Stomach smooth muscle (tissue), 2 donors: ENCODE data around the gene AGAP9.
"Not testable (repeated sequence)": the region's sequence is repeated elsewhere in the genome, so short reads cannot be mapped to it uniquely, and the experiment has no call there.

Source experiments
- H3K27ac ChIP-seq: one replicate; pipeline ENCODE4 v1.7.0; 2013; ENCODE audit warnings: mild to moderate bottlenecking, low read length, inconsistent platforms
- H3K27me3 ChIP-seq, 2 donors: one replicate each; pipeline ENCODE4 v1.7.0; 2013; ENCODE audit warnings: low read length in 2 of 2; ENCODE audit not compliant: insufficient read depth in 2 of 2, control insufficient read depth in 1 of 2
- H3K36me3 ChIP-seq, 2 donors: one replicate each; pipeline ENCODE4 v1.7.0; 2013; ENCODE audit warnings: low read length in 2 of 2; ENCODE audit not compliant: control insufficient read depth in 2 of 2, insufficient read depth in 2 of 2
- H3K4me1 ChIP-seq: one replicate; pipeline ENCODE4 v1.7.0; 2013; ENCODE audit warnings: low read length; ENCODE audit not compliant: control insufficient read depth, insufficient read depth
- H3K4me3 ChIP-seq, 2 donors: one replicate each; pipeline ENCODE4 v1.7.0; 2013; ENCODE audit warnings: low read length in 2 of 2
- H3K9ac ChIP-seq, 2 donors: one replicate each; pipeline ENCODE4 v1.7.0; 2013; ENCODE audit warnings: low read length in 2 of 2, mild to moderate bottlenecking in 1 of 2
- H3K9me3 ChIP-seq, 2 donors: one replicate each; pipeline ENCODE4 v1.7.0; 2013; ENCODE audit warnings: low read length in 2 of 2; ENCODE audit not compliant: control insufficient read depth in 2 of 2
- donor health status: healthy.
- donor health status: Pancreatic carcinoma.

AGAP9 gene

DNA sequence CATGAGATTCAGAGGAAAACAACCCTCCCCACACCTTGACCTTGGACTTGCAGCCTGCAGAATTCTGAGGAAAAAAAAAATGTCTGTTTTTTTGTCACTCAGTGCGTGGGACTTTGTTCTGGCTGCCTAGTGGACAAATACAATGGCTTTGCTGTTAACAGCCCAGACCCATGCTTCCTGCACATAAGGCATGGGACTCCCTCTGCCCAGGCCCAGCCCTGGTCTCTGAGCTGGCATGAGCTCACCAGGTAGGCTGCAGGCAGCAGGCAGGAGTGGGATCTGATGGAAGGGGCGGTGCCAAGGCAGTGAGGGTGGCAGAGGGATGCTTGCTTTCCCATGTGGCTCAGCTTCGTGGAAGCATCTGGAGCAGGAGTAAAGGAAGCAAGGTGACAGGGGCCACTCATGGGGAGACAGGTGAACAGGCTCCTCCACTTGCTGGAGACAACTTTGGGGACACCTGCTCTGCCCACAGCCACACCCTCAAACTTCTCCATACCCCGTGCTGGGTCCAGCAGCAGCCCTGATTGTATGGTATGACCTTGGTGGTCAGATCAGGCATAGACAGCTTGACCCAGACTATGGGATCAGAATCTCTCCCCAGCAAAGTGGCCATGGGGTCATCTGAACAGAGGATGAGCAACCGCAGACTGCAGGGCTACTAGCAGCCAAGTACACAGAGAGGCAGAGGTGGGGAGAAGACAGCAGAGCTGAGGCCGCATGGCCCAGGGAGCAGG lies 66.5 kb downstream of the AGAP9 start:
- H3K4me3 ChIP-seq: no peak overlapping the region
- no peaks in the 10 kb centered on the region for H3K36me3 ChIP-seq
- no peaks in the 10 kb centered on the region for H3K4me1 ChIP-seq
- no peaks in the 10 kb centered on the region for H3K9me3 ChIP-seq
- no peak overlapping the region for H3K9ac ChIP-seq
- no peaks in the 10 kb centered on the region for H3K27me3 ChIP-seq
- H3K27ac ChIP-seq: no peak overlapping the region

DNA sequence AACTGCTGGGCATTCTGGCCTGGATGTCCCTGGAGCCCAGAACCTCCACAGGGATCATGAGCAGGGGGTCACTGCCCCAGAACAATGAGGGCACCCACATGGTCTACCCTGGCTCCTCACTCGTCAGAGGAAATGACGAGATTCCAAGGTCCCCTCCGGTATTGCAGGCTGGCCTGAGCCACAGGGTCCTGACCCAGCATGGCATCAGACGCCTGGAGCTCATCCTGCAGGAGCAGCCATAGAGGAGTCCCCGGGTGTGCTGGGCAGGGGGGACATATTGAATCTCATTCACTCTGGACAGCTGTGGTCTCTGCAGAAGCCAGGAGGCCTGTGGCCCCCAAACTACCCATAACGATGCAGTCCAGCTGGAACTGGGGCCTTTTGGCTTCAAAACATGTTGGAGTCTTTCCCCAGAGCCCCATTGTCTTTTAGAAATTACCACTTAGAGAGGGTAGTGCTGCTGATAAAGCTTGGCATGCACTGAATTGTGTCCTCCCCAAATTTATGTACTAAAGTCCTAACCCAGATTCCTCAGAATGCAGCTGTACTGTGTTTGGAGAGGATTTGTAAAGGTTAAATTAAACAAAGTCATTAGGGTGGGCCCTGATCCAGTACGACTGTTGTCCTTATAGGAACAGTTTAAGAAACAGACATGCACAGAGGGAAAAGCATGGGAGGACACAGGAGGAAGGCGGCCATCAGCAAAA lies 67.2 kb downstream of the AGAP9 start:
- Histone ChIP-seq H3K27me3 (no peaks in the 10 kb centered on the region), H3K4me1 (no peaks in the 10 kb centered on the region)

DNA sequence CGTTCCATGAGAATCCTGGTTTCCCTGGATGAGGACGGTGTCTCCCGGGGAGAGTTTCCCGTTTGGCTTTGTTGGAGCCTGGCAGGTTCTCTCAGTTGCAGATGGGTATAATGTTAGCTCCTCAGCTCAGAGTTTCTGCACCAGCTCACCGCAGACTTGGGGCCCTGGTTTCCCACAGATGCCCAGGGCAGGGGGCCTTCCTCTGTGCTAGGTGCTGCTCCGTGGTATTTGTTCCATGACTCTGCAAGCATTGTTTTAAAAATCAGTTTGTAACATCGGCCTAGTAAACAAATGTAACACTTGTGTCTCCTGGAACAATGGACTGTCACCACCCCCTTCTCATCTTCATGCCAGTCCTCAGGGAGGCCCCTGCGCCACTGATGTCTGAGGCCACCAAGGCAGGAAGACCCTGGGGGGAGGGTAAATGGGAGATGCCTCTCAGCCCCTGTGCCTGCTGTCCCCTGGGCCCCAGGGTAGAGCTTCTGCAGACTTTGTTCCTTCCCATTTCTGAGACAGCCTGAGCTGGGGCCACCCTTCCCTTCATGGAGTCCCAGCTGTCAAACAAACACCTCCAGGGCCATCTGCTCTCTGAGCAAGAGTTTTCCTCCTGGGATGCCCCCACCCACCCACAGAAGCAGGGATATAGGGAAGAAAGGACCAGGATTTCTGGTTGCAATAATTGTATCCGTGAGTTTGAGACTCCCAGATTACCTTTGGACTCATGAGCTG lies 67.9 kb downstream of the AGAP9 start:
- not testable (repeated sequence) for H3K9me3 ChIP-seq, H3K27me3 ChIP-seq, H3K4me3 ChIP-seq, H3K4me1 ChIP-seq, H3K27ac ChIP-seq, H3K36me3 ChIP-seq, H3K9ac ChIP-seq

More for the DNA sequence above, 67.2 kb downstream of the AGAP9 start:
- no peak overlapping the region for H3K27ac ChIP-seq
- no peaks in the 10 kb centered on the region for H3K36me3 ChIP-seq
- H3K4me3 ChIP-seq: no peak overlapping the region
- no peak overlapping the region for H3K9ac ChIP-seq
- H3K9me3 ChIP-seq: no peaks in the 10 kb centered on the region

DNA sequence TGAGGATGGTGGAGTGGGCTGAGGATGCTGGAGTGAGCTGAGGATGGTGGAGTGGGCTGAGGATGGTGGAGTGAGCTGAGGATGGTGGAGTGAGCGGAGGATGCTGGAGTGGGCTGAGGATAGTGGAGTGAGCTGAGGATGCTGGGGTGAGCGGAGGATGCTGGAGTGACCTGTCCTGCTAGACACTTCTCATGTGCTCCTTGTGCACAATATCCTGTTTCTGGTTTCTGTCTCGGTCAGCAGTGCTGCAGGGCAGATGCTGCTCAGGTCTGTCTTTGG lies 68.7 kb downstream of the AGAP9 start:
- no peaks in the 10 kb centered on the region for H3K9me3 ChIP-seq
- no peak overlapping the region for H3K9ac ChIP-seq
- H3K27ac ChIP-seq: no peak overlapping the region
- H3K4me1 ChIP-seq: no peaks in the 10 kb centered on the region
- H3K27me3 ChIP-seq: no peaks in the 10 kb centered on the region
- H3K36me3 ChIP-seq: no peaks in the 10 kb centered on the region
- H3K4me3 ChIP-seq: no peak overlapping the region

DNA sequence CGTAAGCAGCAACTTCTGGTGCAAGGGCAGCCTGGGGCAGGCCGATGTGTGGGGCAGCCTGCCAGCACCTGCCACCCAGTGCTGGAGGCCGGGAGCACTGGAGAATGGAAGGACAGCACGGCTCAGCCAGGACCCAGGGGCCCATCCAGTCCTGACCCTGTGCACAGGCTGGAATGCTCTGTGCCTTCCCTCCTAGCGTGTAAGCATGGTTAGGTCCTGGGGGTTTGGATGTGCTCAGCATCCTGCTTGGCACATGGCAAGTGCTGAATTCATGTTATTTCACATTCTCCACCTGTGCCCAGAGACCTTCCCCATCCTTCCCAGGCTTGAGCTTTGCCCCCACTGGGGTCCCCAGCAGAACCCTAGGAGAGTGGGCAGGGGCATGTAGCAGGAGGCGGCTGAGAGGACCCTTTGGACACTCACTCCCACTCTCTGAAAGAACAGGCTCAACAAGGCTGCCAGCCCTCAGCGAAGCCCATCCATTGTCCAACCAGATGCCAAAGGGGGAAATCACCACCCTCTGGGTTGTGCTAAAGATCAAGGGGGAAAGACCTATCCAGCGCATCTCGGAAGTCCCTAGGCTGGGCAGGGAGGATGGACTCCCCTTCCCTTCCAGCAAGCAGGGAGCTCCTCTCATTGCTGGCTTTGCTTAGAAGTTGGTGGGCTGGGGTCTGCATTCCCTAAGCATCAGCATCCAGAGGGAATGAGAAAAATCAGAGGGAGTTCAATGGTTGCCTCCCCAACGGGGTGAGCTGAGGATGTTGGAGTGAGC lies 69.2 kb downstream of the AGAP9 start:
- Histone ChIP-seq H3K9ac (no peak overlapping the region), H3K9me3 (no peaks in the 10 kb centered on the region), H3K4me3 (no peak overlapping the region), H3K27ac (no peak overlapping the region), H3K4me1 (no peaks in the 10 kb centered on the region), H3K36me3 (no peaks in the 10 kb centered on the region), H3K27me3 (no peaks in the 10 kb centered on the region)

DNA sequence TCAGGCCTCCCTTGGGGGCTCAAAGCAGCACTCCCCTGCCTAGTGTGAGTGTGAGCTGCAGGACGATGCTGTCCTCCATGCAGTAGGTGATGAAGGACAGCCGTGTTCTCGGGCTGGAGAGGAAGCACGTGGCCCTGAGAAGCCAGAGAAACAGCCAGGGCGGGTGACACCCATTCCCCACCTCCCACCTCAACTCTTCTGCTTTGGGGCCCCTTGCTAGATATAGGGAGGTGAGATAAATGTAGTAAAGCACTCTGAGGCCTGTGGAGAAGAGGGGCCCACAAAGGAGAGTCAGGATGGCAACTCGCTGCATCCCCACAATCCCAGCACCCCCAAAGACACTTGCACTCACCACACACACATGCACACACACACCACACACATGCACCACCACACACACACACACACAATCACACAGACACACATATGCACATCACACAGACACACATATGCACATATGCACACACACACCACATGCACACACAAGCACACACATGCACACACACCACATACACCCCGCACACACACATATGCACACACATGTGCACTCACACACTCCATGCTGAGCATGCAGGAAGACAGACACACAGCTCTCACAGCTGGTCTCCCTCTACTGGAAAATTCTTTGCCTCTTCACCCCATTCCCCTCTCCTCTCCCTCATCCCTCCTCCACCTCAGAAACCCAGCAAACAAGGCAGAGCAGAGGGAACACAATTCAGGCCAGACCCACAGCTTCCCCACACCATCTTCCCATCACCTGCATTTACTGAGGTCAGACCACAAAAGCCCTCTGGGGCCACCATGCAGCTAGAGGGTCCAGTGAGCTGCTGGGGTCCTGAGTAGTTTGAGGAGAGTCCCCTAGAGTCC lies 70.1 kb downstream of the AGAP9 start:
- no peaks in the 10 kb centered on the region for H3K4me1 ChIP-seq
- no peak overlapping the region for H3K4me3 ChIP-seq
- H3K9me3 ChIP-seq: no peaks in the 10 kb centered on the region
- no peaks in the 10 kb centered on the region for H3K27me3 ChIP-seq
- no peak overlapping the region for H3K9ac ChIP-seq
- H3K36me3 ChIP-seq: no peaks in the 10 kb centered on the region
- no peak overlapping the region for H3K27ac ChIP-seq

DNA sequence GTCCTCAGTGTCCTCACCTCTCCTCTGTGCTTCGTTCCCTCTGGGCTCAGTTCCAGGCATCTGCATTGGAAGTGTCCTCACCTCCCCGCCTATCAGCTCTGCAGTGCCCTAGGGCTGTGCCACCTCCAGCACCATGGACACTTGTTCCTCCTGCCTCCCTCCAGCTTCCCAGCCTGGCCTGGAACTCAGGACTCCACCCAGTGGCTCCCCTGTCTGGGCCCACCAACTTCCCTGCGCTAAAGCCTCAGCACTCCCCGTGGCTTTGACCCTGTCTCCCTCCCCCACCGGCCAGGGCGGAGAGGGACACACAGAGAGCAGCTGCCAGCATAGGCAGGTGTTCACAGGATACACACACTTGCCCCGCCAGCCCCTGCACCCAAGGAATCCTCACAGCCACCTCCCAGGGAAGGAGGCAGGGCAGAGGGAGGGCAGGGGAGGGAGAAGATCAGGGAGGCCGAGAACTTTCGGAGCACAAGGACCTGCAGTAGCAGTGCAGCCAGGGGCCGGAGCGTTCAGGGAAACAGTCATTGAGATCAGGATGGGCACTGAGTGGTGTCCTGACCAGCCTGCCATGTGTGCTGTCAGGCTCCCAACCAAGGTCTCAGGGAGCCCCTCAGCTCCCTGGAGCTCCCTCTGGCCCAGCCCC lies 70.8 kb downstream of the AGAP9 start:
- no peaks in the 10 kb centered on the region for H3K4me1 ChIP-seq
- no peak overlapping the region for H3K27ac ChIP-seq
- no peaks in the 10 kb centered on the region for H3K27me3 ChIP-seq
- no peaks in the 10 kb centered on the region for H3K9me3 ChIP-seq
- no peak overlapping the region for H3K4me3 ChIP-seq
- H3K9ac ChIP-seq: no peak overlapping the region
- no peaks in the 10 kb centered on the region for H3K36me3 ChIP-seq

DNA sequence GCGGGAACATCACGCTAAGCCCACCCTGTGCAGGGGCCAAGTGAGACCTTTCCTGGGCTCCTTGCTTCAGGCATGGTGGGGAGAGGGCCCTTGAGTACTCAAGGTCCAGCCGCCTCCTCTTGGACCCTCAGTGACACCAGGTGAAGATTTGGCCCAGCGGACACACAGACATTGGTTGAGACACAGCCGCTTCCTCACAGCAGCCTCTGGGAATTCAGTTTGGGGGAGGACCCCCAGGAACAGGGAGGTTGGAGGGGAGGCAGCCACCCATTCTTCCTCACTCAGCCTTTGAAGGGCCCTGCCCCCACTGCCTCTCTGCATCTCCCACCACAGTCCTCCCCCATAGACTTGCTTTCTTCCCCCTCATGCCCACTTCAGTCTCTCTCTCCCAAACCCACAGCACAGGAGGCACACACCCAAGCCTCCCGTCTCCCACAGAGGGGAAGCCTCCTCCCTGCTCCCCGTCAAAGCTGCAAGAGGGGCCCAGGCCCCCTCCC lies 71.4 kb downstream of the AGAP9 start:
- Histone ChIP-seq H3K4me1 (no peaks in the 10 kb centered on the region), H3K27ac (no peak overlapping the region), H3K4me3 (no peak overlapping the region), H3K36me3 (no peaks in the 10 kb centered on the region), H3K9me3 (no peaks in the 10 kb centered on the region), H3K9ac (no peak overlapping the region), H3K27me3 (no peaks in the 10 kb centered on the region)
